ENCODE data around the gene SCYGR6. TPM values are rescaled to one million over a fixed set of nuclear protein-coding genes. Genes with fewer than 3 reads are reported as not detected.
A peak's percentile ranks its signal among the peaks of the same experiment; 100 is the strongest.
"Not testable (repeated sequence)": the region's sequence is repeated elsewhere in the genome, so short reads cannot be mapped to it uniquely, and the experiment has no call there.

The SCYGR6 gene
- polyA plus RNA-seq (ENCODE audit: insufficient read length): not detected

- no peak for DNase-seq
These were observed at the start of gene SCYGR6 for GRCh38 chr2:227724394-227725039. SCYGR6 (minus strand) TSS chr2:227724757; CDS start chr2:227724757, 0 bp downstream.

GRCh38 chr2:227774011-227774624 is 49.6 kb upstream of the SCYGR6 start:
- DNase-seq: no peak

GRCh38 chr2:227772932-227773331 is 48.4 kb upstream of the SCYGR6 start:
- no peak for DNase-seq

GRCh38 chr2:227772197-227772661 is 47.7 kb upstream of the SCYGR6 start:
- DNase-seq: no peak

- DNase-seq: no peak
These were observed 43.3 kb upstream of the SCYGR6 start for GRCh38 chr2:227767830-227768229.

GRCh38 chr2:227766373-227766883 is 41.9 kb upstream of the SCYGR6 start:
- DNase-seq: peak; percentile 78

GRCh38 chr2:227765788-227766372 is 41.3 kb upstream of the SCYGR6 start:
- DNase-seq: no peak

- DNase-seq: peak; percentile 22
These were observed 37.4 kb upstream of the SCYGR6 start for GRCh38 chr2:227761740-227762476.

GRCh38 chr2:227759411-227760118 is 35.0 kb upstream of the SCYGR6 start:
- DNase-seq: no peak

GRCh38 chr2:227756261-227756660 is 31.7 kb upstream of the SCYGR6 start:
- DNase-seq: not testable (repeated sequence)

- DNase-seq: no peak
These were observed 23.5 kb upstream of the SCYGR6 start for GRCh38 chr2:227748079-227748478.

GRCh38 chr2:227745594-227745993 is 21.0 kb upstream of the SCYGR6 start, which contains the start of gene SCYGR8:
SCYGR8 (plus strand) TSS chr2:227745894; CDS start chr2:227745894, 0 bp downstream.
- DNase-seq: no peak

- DNase-seq: not testable (repeated sequence)
These were observed 16.1 kb upstream of the SCYGR6 start for GRCh38 chr2:227740705-227741104.

- no peak for DNase-seq
These were observed 14.8 kb upstream of the SCYGR6 start for GRCh38 chr2:227739351-227739750.

- DNase-seq: no peak
These were observed 3.5 kb upstream of the SCYGR6 start, which contains the start of gene SCYGR7 for GRCh38 chr2:227728035-227728434. SCYGR7 (plus strand) TSS chr2:227728335; CDS start chr2:227728335, 0 bp downstream.

- DNase-seq: not testable (repeated sequence)
These were observed 1.7 kb downstream of the SCYGR6 start for GRCh38 chr2:227722821-227723220.

GRCh38 chr2:227720680-227721079 is 3.9 kb downstream of the SCYGR6 start:
- no peak for DNase-seq

- DNase-seq: no peak
These were observed 4.9 kb downstream of the SCYGR6 start for GRCh38 chr2:227719641-227720040.

- DNase-seq: peak; percentile 95
These were observed 6.6 kb downstream of the SCYGR6 start, which contains the start of gene SLC19A3 for GRCh38 chr2:227717687-227718567. SLC19A3 (minus strand) TSS chr2:227718028; CDS start chr2:227702318, 15,710 bp downstream.

GRCh38 chr2:227716501-227716900 is 8.1 kb downstream of the SCYGR6 start:
- peak; percentile 3 for DNase-seq

GRCh38 chr2:227713291-227713690 is 11.3 kb downstream of the SCYGR6 start:
- no peak for DNase-seq

All from hindlimb muscle (tissue), 1 donor.